Activated naive CD4-positive, alpha-beta T cell (primary cell): ENCODE results near the gene ITPR3.

Source experiments
- DNase-seq, 4 experiments: peaks; one replicate each; lab custom pipeline; 2025; lab: John Stamatoyannopoulos, UW

Gene ITPR3

DNA sequence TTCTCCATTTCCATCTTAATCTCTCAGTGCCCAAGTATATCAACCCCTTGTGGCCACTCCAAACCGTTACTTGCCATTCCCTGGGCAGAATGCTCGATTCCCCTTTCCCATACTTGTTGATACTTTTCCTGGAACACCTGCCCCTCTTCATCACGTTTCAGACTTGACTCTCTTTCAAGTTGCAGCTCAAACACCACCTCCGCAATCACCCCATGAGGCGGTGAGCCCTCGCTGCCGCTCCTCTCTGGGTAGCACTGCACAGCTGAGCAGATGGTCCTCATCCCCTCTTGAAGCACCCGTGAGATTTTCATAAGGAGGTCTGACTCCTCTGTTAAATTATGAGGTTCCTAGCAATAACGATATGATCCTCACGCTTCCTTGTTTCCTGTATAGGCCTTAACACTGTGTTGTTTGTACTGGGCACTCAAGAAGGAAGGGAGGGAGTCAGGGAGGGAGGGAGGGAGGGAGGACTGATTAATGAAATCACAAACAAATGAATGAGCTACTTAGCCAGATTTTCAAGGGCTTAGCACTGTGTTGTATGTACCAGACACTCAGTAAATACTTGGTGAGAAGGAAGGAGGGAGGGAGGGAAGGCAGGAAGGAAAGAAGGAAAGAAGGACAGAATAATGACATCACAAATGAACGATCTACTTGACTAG is 98.3 kb downstream of the ITPR3 start:
- DNase-seq = no peak

GRCh38 chr6:33720998-33721397 is 99.9 kb downstream of the ITPR3 start:
- no peak for DNase-seq

DNA sequence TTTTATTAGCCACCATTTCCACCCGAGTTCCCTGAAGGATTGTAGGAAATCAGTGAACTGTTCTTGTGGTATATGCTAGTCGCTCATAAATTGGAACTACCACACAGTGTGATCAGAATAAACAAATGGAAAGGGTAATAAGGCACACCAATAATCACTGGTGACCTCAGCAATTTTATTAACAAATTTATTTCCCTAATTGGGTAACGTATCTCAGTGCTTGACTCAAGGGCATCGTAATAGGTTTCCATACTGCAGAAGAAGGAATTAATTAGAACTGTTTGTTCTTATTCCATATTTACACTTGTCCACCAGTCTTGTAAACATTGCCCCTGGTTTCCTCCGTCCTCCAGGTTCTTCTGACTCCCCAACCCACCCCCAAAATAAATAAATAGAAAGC is 100.4 kb downstream of the ITPR3 start:
- DNase-seq = no peak

DNA sequence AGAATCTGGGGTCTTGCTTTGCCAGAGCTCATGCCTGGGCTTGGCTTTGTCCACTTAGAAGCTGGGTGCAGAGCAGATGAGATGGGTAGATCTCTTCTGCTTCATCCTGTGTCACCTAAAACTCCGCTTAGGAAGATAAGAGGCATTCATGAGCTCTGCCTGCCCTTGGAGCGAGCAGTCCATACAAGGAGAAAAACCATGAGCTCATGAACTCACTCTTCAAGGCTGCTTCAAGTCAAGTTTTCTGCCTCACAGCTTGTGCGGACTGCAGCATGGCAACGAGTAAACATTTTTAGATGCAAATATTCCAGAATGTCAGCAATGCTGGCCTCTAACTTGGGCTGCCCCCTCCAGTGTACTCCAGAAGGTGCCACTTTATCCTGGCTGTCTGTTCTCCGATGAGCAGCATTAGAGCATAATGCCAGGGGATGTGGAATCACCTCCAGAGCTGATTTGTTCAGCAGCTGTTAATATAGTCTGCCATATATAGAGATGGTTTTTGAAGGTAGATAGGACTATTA is 101.0 kb downstream of the ITPR3 start:
- DNase-seq = no peak

- no peak for DNase-seq
Measured at GRCh38 chr6:33723371-33724085, 102.4 kb downstream of the ITPR3 start.

DNA sequence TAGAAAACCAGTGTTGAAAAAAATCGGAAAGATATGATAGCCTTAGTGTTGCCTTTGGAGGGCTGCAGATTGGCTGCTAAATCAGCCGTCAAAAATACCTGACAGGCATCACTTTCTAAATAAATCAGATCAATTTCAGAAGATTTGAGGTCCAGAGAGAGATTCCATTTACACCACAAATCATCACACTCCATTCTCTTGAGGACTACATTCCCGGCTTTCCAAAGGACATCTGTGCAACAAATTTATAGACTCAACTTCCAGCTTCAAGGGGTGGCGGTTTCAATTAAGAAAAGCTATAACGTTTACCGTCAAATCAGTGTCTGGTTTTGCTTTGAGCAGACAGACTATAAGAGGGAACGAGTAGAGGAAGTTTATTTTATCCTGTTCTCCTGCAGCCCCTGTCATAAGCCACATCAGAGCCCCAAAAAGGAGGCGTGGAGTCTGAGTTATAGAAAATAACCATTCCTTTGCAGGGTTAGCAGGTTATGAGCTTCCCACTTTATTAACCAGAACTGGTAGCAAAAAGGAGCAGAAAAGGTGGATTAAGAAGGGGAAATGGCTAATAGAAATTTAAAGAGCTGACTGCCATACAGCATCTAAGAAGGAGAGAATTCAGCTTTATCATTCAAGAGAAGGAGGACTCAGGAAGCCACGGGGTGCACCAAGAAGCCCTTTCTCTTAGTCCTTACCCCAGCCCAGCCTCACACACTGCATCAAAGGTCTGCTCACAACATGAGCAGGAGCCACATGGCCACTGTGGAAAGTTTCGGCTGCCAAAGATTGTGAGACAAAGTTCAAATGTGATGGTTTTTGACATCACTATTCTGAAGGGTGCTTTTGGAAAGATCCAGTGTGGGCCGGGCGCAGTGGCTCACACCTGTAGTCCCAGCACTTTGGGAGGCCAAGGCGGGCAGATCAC is 103.2 kb downstream of the ITPR3 start:
- no peak for DNase-seq

- DNase-seq = no peak
Measured at GRCh38 chr6:33725222-33725621, 104.1 kb downstream of the ITPR3 start.

DNA sequence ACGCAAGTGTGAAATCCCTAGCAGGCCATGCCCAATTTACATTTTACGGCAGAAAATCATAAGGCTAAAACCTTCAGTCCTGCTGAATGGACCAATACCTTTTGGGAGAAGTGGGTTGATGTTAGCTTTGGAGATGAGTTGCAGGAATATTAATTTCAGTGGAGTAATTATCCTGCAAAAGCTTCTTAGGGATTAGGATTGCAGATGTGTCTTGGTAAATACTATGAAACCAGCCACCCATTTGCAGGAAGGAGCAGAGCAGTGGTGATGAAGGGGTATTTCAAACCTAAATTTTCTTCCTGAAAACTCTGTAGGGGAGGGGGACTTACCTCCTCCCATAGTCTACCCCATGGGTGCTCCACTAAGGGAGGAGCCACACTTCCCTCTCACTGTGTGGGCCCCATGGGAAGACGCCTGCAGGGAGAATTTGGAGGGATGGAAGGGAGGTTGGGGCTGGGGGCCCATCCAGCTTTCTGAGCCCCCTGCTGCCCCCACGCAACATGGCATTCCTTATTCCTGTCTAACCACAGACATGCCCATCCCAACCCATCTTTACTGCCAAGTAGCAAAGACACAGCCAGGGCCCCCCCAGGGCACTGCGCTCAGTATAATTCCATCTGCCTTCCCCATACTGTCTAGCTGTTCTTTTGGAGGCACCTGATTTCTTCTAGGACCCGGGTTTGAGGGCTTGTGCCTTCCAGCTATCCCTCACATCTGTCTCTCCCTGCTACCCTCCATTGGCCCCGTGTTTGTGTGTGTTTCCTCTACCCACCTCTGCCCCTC is 105.0 kb downstream of the ITPR3 start:
- DNase-seq = no peak

- DNase-seq = no peak
Measured at GRCh38 chr6:33726696-33727095, 105.6 kb downstream of the ITPR3 start.

GRCh38 chr6:33727126-33727525 is 106.0 kb downstream of the ITPR3 start:
- no peak for DNase-seq

DNA sequence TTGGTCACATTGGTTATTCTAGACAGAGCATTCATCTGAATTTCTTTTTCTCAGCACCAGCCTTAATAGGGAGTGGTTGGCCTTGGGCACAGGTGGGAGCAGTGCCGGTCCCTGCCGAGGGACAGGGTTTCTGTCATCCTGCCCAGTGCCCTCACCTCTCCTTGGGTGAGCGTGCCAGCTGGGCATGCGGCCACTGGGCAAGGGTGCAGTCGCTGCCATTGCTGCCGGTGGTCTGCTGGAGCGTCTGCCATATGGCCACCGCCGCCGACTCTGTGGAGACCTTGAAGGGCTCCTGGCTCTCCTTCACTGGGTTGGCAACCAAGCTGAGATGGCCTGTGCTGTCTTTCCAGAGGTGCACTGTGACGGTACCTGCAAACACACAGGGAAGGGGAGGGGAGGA is 106.8 kb downstream of the ITPR3 start:
- no peak for DNase-seq

DNA sequence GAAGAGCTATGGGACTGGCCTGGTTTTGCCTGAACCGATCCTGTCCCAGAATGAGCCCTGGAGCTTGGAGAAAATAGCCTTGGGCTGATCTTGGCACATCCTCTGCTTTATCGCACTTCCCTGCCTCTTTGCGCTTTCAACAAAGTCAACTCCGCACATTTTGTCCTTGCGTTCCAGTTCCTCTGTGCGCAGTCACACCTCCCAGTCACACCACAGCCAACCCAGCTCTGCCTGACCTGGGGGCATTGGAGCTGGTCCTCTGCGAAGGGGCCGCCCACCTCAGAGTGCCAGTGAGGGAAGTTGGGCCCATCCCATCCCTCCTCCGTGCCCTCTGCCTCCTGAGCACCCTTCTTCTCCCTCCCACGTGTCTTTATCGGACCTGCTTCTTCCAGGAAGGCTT is 107.3 kb downstream of the ITPR3 start:
- DNase-seq = no peak

GRCh38 chr6:33729059-33729458 is 107.9 kb downstream of the ITPR3 start:
- no peak for DNase-seq

GRCh38 chr6:33730611-33731010 is 109.5 kb downstream of the ITPR3 start:
- DNase-seq = no peak

GRCh38 chr6:33731035-33731434 is 109.9 kb downstream of the ITPR3 start:
- no peak for DNase-seq

DNA sequence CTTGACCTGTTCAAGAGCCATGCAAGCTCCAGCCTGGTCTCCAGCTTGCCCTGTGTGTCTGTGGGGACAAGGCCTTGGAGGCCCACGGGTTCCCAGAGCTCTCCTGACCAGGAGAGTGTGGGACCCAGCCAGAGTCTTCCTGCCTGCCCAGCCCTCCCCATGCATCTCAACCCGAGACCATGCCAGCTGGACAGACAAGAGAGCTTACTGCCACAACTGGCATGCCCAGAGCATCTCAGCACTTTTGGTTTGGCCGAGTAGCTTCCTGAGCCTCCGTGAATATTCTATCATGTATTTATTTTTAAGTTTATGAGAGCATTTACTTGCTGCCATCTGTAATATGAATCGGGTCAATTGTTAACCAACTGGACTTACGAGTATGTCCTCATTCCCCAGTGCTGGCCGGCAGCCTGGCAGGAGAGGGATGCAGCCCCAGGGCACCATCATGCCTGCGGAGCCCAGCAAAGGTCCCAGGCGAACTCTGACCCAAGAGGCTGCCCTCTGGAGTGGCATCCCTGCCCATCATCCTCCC is 110.7 kb downstream of the ITPR3 start:
- DNase-seq = no peak

DNA sequence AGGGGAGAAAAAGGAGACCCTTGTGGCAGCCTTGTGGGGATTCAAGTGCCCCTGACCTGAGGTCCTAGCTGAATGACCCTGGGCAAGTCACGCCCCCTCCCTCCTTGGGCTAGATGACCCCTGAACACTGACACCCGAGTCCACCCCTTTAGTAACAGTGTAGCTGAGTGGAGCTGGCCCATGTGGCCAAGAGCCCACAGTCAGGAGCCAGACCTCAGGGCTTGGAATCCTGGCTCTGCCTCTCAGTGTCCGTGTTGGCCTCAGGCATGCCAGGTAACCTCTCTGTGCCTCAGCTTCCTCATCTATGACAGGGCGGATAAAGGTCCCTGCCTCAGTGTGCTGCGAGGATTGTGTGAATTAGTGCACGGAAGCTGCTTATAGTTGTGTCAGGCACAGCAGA is 111.3 kb downstream of the ITPR3 start:
- no peak for DNase-seq

GRCh38 chr6:33732817-33733708 is 111.9 kb downstream of the ITPR3 start:
- no peak for DNase-seq

- no peak for DNase-seq
Measured at GRCh38 chr6:33733709-33734007, 112.5 kb downstream of the ITPR3 start.

GRCh38 chr6:33735216-33735615 is 114.1 kb downstream of the ITPR3 start:
- no peak for DNase-seq
